GM19193 (cell line): Measurements from ENCODE around the gene CYCS.

ENCODE experiments used
- POLR2A ChIP-seq: IDR thresholded peaks from 4 replicates; pipeline ENCODE4 v1.6.1; 2011; ENCODE audit not compliant: insufficient read depth, insufficient read length; ENCODE audit errors: extremely low read depth

The CYCS gene

DNA sequence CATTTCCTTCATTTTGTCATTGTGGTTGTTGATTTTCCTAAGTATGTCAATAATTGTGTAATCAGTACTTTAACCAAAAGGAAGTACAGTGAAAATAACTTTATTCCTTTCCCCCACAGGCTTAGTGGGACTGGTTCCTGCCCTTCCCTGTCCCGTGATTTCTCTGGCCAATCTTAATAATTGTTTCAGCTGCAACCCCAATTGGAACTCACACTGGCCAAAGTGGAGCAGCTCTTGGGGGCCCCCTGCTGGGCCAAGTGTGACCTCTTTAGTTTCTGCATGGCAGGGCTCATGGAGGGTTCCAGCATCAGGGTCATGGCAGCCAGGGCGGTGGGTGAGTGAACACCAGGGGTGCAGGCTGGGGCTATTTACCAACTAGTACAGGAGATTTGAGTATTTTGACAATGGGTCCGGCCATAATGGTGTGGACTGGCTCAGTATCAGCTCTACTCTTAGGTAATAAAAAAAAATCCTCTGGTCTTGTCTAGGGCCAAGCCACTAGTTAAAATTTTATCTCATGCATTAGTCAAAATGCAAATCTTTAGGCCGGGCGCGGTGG lies 31.7 kb downstream of the CYCS start:
- TF ChIP-seq POLR2A: no peak

DNA sequence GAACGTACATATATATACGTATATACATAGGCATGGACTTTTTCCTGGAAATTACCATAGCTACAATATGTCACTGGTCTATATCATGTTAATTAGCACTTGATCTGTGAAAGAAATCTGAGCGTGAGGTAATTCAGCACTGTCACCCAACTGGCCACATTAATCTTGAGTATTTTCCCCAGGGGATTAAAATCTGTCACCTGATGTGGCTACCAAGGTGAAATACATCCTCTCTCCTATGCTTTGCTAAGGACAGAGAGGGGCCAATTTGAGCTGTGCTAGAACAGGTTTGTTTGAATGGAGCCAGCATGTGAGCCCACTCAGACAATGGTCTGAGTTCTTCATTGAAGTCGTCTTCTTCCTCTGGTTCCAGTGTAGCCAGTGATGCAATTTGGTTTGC lies 33.3 kb downstream of the CYCS start:
- TF ChIP-seq POLR2A: no peak

DNA sequence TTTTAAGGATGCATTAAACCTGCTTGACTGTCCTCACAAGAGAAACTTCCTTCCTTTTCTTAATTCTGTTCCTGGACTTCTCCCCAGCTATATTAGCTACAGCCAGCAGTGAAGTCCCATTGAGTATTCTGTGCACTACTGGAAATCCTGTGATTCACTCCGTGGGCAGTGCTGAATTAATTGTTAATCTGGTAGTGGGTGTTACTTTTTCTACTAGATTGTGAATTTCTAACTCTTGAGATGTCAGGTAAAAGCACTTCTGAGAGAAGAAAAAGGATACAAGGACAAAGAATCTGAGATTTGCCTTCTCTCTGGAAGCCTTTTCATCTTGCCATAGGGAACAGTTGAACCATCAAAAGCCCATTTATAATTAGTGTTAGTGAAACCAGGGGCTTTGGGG lies 33.9 kb downstream of the CYCS start:
- no peak for TF ChIP-seq POLR2A

DNA sequence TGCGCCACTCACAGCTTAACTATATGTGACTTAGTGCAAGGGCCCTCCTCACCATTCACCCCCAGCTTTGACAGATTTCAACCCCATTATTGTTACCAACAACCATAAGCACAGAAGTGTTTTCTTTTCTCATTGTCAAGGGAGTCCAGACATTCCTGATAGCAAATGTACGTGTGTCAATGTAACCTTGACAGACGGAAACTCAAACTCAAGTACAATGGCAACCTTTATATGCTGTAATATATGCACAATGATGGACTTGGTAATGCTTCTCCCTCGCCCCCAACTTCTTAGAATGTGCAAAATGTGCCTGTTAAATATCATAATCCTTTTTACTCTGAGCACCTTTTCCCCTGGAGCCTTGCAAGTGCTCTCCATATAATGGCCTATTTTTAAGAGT lies 34.7 kb downstream of the CYCS start:
- TF ChIP-seq POLR2A: no peak

DNA sequence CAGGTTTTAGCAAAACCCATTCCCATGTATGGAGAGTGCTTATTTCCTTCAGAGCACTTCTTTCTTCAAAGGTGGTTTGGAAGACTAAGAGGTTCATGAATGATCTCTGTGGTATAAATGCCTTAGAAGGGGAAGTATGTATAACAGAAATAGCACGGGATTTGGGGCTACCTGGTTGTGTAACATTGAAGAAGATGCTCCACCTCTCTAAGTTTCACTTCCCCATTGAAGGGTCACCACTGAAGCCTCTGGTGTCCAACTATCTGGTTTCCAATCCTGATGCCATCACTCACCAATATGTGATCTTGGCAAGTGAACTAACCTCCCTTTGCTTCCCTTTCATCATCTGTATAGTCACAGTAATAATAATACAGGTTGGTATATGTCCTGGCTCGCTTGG lies 37.2 kb downstream of the CYCS start:
- TF ChIP-seq POLR2A: no peak

DNA sequence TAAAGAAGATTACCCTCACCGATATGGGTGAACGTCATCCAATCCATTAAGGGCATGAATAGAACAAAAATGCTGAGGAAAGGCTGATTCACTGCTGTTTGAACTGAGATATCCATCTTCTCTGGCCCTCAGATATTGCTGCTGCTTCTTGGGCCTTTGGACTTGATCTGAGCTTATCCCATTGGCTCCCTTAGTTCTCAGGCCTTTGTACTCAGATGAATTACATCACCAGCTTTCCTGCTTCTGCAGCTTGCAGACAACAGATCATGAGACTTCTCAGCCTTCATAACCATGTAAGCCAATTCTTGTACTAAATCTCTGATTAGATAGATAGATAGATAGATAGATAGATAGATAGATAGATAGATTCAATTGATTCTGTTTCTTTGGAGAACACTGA lies 40.2 kb downstream of the CYCS start:
- TF ChIP-seq POLR2A: no peak

DNA sequence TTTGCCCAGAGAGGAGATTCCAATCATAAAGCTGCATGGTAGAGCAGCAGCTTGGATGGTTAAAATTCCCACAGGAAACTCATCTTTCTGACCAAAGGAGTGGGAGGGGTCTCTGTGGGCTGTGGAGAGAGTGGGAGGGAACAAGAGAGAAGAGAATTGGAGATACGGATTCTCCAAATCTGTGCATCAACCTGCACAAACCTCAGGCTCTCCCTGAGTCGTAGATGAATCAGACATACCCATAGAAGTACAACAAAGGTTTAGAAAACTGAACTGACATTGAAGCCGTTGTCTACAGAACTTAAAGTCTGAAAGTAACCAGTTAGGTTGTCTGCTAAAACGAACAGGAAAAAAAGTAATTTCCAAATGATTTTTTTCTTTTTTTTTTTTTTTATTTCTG lies 41.9 kb downstream of the CYCS start:
- TF ChIP-seq POLR2A: no peak

DNA sequence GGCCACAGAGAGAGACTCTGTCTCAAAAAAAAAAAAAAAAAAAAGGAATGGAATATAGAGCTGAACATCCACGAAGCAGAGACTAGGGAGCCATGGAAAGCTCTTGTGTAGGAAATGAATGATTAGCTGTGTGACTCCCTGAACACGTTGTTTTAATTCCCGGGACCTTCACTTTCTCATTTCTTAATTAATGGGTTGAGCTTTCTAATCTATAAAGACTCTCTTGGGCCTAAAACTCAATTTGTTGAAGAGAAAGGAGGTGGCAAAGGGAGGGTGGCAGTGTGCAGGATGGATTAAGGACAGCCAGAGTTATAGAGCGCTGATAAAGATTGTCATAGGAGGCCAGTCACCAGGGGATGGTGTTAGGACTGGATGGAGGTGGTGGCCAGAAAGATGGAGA lies 48.0 kb downstream of the CYCS start:
- no peak for TF ChIP-seq POLR2A

DNA sequence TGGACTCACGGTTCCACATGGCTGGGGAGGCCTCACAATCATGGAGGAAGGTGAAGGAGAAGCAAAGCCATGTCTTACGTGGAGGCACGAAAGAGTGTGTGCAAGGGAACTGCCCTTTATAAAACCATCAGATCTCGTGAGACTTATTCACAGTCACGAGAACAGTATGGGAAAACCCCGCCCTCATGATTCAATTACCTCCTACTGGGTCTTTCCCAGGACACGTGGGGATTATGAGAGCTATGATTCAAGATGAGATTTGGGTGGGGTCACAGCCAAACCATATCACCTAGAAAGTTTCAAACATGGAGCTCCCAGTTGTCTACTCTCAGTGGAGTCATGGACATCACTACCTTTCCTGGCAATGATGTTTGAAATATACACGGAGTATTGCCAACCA lies 49.6 kb downstream of the CYCS start:
- no peak for TF ChIP-seq POLR2A

DNA sequence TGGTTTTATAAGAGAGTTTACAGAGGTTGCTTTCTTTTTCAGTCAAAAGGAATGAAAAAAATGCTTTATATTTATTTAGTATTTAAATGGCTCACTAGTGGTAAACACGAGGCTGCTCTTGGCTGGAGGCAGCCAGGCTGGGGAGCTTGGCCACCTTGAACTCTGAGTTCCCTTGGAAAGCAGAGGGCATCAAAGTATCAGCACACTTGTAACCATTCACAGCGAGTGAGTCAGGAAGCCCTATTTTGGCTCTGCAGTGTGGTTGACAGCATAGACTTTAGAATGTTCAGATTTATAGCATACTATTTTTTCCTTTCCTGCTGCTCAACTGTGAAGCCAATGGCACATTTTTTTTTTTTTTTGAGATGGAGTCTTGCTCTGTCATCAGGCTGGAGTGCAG lies 51.6 kb downstream of the CYCS start:
- TF ChIP-seq POLR2A: no peak
